HG03460 (cell line): Measurements from ENCODE around the gene ARL6IP4.

Experiments
- ATAC-seq: cut with Tn5 transposase; IDR thresholded peaks from one replicate; pipeline ENCODE4 v1.9.1; 2021; ENCODE audit not compliant: unreplicated experiment

Gene ARL6IP4

DNA sequence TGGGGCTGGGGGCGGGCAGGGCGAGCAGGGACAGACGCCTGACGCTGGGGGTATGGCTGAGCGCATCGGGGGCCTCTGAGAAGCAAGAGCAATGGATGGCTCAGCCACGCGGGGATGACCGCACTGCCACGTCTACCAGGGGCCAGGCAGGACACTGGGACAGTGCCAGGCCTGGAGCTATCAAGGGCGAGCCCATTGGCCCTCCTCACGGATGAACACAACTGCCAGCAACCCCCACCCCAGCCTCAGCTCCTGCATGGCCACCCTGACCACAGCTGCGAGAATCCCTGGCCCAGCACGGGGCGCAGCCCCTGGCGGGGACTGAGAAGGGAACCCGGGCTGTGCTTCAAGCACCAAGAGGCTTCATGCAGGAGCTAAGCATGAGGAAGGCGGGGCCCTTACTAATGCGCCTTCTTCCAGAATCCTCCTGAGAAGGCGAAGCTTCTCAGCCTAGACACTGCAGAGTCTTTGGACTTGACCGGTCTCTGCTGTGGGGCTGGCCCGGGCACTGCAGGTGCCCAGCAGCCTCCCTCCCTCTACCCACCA lies 9.5 kb downstream of the ARL6IP4 start:
- ATAC-seq, result no peak

- ATAC-seq, result no peak
These were observed 10.1 kb downstream of the ARL6IP4 start for GRCh38 chr12:122990561-122990960.

GRCh38 chr12:122990961-122991622 lies 10.6 kb downstream of the ARL6IP4 start:
- no peak for ATAC-seq

DNA sequence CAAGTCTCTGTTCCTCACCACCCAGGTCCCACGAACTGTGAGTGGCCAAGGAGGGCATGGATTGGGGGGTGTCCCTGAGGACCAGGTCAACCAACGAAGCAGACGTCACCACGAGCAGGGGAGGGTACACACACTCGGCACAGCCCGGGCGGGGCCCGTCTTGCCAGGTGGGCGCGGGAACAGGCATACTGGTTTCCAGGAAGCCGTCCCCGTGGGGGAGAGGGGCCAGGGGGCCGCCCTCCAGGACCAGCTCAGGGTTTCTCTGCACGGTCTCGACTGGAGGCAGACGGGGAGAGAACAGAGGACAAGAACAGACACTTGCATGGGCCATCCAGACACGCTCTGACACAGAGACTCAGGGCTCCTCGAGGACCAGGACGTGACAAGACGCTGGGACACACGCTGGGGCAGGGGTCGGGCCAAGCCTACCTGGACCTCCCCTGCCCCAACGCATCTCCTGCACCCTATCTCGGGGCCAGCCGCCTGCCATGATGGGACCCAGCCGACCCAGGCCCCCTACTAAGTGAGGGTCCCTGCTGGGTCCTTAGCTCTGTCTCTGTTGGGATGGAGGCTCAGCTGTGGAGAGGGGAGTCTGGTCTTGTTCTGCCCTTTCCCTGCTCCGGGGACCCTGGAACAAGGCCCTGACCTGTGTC lies 11.3 kb downstream of the ARL6IP4 start:
- no peak for ATAC-seq

- no peak for ATAC-seq
These were observed 11.9 kb downstream of the ARL6IP4 start for GRCh38 chr12:122992386-122992785.

- no peak for ATAC-seq
These were observed 13.7 kb downstream of the ARL6IP4 start for GRCh38 chr12:122994140-122994675.

- no peak for ATAC-seq
These were observed 14.5 kb downstream of the ARL6IP4 start for GRCh38 chr12:122994781-122995502.

DNA sequence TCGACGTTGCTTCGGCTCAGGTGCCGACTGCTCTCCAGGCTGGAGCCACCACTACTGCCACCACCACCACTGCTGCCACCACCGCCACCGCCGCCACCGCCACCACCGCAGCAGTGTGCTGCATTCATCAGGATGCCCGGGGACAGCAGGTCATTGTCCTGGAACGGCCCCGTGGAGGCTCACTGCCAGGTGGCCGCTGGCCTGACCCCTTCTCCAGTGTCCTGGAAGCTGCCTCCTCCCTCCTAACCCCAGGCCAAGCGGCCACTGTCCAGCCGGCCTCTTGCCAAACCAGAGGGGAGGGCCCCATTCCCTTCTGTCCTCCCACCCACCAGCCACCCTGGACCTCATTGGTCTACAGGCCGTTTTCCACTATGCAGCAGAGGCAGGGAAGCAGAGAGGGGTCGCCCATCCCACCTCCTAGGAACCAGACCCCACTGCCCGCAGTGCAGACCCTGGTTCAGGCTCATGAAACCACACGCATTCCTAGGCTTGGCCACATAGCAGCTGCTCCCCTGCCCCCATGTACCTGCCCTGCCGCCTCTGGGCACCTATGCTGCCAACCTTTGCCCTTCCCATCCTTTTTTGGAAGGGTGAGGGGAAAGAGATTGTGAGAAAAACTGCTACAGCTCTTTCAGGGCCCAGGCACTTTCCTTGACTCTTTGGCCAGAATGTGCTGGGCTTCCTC lies 15.2 kb downstream of the ARL6IP4 start:
- ATAC-seq, result no peak

- no peak for ATAC-seq
These were observed 15.7 kb downstream of the ARL6IP4 start for GRCh38 chr12:122996188-122996601.

DNA sequence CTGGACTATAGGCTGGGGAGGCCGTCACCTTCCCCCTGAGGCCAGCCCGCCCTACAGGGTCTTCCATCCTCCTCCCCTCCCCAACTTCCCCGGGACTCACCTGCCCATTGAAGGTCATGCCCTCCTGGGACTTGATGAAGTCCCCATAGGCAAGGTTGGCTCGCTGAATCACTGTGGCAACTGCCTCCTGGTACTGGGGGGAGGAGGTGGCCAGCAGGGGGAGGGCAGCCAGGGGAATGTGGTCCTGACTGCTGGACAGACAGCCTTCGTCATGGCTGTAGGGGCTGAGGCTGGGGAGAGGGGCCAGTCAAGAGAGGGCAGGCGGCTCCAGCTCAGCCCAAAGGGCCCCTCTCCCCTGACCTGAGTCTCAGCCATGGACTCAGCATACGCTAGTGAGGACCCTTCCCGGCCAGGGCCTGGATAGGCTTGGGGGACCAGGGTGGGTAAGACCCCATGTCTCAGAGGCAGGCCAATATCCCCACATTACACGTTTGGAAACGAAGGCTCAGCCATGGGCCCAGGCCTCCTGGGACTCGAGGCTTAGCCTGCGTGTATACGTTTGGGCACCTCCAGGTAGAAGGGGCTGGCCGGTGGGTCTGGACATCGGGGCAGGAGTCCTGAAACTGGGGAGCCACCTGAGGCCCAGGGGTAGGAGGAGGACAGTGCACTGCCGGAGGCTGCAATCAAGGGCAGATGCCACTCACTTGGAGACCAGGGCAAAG lies 16.3 kb downstream of the ARL6IP4 start:
- no peak for ATAC-seq

- ATAC-seq, result no peak
These were observed 17.1 kb downstream of the ARL6IP4 start for GRCh38 chr12:122997343-122998250.

DNA sequence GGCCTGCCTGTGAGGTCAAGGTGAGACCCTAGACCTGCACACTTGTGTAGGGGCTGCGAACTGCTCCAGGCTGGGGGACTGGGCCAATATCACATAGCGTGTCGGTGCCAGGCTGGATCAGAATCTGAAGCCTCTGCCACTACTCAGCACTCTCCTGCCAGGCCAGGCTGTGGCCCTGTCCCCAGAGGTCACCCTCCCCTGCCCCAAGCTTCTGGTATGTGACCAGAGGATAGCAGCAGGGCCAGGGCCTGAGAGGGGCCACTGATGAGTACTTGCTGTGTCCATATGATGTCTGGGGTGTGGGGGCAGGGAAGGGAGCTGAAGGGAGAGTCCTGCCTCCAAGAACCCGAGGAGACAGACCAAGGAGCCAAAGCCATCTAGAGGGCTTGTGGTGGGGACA lies 17.8 kb downstream of the ARL6IP4 start:
- ATAC-seq, result no peak

- ATAC-seq, result no peak
These were observed 18.9 kb downstream of the ARL6IP4 start for GRCh38 chr12:122999196-122999946.

- no peak for ATAC-seq
These were observed 19.5 kb downstream of the ARL6IP4 start for GRCh38 chr12:122999986-123000420.

DNA sequence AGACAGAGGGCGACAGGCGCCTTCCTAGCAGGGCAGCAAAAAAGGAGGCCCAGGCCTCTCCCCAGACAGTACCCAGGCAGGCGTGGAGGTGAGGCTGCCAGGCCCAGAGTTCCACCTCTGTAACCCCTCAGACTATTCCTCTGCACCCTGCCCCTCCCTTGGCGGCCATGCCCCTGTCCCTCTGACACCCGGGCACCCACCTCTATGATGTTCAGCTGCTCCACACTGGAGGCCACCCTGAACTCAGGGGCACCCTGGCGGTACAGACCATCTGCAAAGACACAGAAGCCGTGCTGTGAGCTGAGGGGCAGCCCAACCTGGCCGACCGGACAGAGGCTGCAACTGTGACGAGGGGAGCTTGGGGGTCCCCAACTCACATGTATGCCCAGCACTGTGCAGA lies 20.1 kb downstream of the ARL6IP4 start:
- ATAC-seq, result no peak

GRCh38 chr12:123001464-123001863 lies 21.0 kb downstream of the ARL6IP4 start:
- no peak for ATAC-seq

DNA sequence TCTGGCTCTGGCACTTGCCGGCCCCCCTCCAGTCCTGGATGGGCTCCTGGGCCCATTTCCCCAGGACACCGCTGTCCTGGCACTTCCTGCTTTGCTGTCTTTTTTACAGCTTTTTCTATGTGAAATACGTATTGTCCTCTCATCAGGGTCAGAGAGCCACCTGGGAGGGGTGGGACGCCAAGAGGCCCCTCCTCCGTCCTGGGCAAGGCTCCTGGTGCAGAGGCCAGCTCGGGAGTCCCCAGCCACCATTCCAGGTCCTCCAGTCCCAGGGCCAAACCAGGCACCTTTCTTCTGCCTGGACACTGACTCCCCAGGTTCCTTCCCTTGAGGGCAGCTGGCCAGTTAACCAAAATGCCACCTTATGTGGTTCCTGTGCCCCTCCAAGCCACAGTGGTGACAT lies 22.8 kb downstream of the ARL6IP4 start:
- ATAC-seq, result no peak

DNA sequence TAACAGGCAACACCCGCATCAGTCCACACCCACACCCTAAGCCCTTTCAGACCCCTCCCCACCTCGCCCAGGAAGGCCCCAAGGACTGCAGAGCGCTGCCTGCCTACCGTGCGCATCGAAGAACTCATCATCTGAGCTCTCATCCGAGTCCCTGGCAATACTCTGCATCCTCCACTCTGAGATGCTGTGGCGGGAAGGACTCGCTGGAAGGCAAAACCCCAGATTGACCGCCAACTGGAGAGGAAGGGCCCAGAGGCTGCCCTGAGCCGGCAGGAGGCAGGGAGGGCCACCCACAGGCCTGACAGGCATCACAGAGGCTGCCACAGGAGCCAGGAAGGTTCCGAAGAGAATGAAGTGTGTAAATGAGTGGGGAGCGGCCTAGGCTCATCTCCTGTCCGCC lies 23.8 kb downstream of the ARL6IP4 start:
- no peak for ATAC-seq
